ENCODE measurements around the gene EYS. TPM values are rescaled to one million over a fixed set of nuclear protein-coding genes. Genes with fewer than 3 reads are reported as not detected.

The EYS gene
- total RNA-seq, 1 experiment from 2014 or later: not detected

DNA sequence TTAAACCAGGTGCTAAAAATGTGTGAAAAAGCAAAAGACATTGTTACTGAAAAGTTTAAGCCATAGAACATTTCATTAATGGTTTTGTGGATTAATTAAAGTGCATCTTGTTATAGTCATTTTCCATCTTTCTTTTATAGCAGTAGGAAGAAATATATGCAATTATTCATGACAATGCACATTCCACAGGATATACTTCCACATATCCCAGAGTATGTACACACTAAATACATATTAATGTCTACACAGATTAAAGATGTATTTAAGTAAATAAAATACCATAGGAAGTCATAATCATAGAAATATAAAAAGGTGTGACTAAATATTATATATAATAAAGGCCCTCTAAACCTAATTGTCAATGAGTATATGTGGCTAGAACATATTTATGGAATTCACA is 1492.7 kb downstream of the EYS start:
- H3K4me3 ChIP-seq: no peak overlapping the region
- no peaks in the 10 kb centered on the region for H3K36me3 ChIP-seq
- H3K27me3 ChIP-seq: no peaks in the 10 kb centered on the region
- H3K27ac ChIP-seq: no peak overlapping the region
- no peaks in the 10 kb centered on the region for H3K9me3 ChIP-seq (replicated peaks)
- no peak for DNase-seq
- H3K4me1 ChIP-seq: no peaks in the 10 kb centered on the region

DNA sequence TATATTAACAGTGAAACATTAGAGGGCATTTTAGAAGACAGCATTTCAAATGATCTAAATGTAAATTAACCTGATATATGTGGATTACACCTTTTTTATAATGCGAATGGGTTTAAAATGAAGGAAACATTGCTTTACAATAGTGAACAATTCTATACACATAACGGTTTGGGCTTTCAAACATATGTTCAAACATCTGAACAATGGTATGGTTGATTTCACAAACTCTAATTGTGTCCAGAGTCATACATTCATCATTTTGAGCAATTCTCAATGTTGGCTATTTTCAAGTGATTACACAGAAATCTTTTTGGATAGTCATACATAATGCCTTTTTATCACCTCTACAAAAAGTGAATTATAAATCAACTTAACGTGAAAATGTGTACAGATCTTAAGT is 1493.3 kb downstream of the EYS start:
- no peaks in the 10 kb centered on the region for H3K4me1 ChIP-seq
- no peak for DNase-seq

DNA sequence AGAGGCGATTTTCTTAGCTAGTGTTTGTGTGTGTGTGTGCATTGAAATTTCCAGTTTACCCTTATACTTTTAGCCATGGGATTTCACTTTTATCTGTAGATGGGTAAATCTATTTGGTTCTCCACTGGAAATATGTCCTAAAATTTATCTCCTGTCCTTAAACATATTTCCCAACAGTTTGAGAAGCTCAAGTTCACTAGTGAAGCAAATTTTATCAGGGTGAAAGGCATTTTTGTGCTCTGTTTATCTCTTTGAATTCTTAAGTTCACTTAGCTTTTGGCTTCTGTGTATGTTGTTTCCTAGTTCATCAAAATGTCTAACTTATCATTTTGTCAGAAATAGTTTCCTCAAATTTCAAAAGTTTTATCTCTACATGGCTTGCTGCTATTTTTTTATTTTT is 1509.8 kb downstream of the EYS start:
- no peak overlapping the region for H3K27ac ChIP-seq
- no peaks in the 10 kb centered on the region for H3K4me1 ChIP-seq
- no peaks in the 10 kb centered on the region for H3K9me3 ChIP-seq (replicated peaks)
- H3K4me3 ChIP-seq: no peak overlapping the region
- DNase-seq: no peak
- no peaks in the 10 kb centered on the region for H3K27me3 ChIP-seq
- no peaks in the 10 kb centered on the region for H3K36me3 ChIP-seq

More for the DNA sequence above, 1493.3 kb downstream of the EYS start:
- Histone ChIP-seq H3K27me3 (no peaks in the 10 kb centered on the region), H3K9me3 (replicated peaks) (no peaks in the 10 kb centered on the region), H3K4me3 (no peak overlapping the region), H3K36me3 (no peaks in the 10 kb centered on the region), H3K27ac (no peak overlapping the region)

DNA sequence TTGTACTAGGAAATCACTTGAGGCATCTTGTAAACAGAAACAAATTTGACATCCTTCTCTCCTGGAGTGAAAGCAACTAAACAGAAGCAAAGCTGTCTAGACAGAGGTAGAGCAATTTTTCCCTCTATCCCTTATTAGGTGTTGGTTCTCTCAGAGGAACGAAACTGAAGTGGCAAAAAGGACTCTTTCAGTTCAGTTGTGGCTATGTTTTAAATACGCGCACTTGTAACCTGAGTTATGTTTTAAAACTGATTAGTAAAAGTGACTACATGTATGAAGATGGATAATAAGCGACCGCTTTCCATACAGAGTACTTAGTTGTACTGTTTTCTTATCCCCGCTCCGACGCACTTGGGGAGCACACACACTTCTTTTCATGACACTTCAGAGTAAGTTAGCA is 1520.4 kb downstream of the EYS start:
- Histone ChIP-seq H3K27me3 (no peaks in the 10 kb centered on the region), H3K4me1 (no peaks in the 10 kb centered on the region), H3K9me3 (replicated peaks) (no peaks in the 10 kb centered on the region), H3K4me3 (no peak overlapping the region), H3K36me3 (no peaks in the 10 kb centered on the region), H3K27ac (no peak overlapping the region)
- no peak for DNase-seq

DNA sequence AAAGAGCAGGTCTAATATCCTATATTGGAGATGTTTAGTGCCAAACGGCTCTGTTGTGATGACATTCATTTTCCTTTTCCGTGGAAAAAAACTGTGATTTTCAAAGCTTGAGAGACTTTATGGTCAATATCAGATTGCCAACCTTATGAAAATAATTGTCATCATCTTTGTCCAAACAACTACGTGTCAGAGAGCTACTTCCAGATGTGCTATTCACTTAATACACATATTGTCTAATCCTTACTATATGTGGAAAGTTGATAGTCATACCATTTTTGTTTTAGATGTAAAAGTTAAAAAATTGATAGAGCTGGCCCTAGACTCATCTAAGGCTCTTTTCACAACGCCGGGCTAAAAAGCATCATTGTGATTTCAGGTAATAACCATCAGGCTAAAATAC is 1521.4 kb downstream of the EYS start:
- no peaks in the 10 kb centered on the region for H3K36me3 ChIP-seq
- DNase-seq: no peak
- H3K4me3 ChIP-seq: no peak overlapping the region
- no peaks in the 10 kb centered on the region for H3K4me1 ChIP-seq
- no peaks in the 10 kb centered on the region for H3K9me3 ChIP-seq (replicated peaks)
- no peak overlapping the region for H3K27ac ChIP-seq
- no peaks in the 10 kb centered on the region for H3K27me3 ChIP-seq

DNA sequence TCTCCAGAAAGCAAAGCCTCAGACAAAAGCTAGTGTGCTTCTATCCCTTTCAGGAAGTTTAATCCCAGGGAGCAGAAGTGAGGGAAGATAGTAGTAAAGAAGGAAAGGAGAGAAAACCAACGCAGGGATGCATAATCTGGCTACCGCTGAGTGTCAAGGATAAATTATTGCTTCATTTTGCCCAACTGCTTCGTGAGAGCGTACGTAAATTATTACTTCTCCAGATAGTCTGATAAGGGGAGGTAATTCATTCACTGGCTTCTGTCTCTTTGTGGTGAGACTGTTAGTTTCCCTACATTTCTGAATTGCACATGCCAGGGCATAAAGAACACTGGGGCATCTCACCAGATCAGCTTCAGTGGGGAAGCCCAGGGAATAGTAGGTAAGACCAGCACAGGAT is 1531.7 kb downstream of the EYS start:
- no peaks in the 10 kb centered on the region for H3K27me3 ChIP-seq
- no peak for DNase-seq
- H3K4me3 ChIP-seq: no peak overlapping the region
- H3K27ac ChIP-seq: no peak overlapping the region
- no peaks in the 10 kb centered on the region for H3K4me1 ChIP-seq
- H3K36me3 ChIP-seq: no peaks in the 10 kb centered on the region
- H3K9me3 ChIP-seq (replicated peaks): no peaks in the 10 kb centered on the region

DNA sequence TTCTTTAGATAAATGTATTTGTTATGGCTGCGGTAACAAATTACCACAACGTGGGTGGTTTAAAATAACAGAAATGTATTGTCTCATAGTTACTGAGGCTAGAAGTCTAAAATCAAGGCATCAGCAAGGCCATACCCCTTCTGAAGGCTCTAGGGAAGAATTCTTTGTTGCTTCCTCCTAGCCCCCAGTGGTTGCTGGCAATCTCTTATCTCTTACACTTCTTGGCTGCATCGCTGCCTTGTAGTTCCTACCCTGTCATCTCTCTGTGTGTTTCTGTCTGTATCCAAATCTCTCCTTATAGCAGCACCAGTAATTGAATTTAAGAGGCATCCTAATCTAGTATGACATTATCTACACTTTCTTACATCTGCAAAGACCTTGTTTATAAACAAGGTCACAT is 1536.7 kb downstream of the EYS start:
- Histone ChIP-seq H3K27me3 (no peaks in the 10 kb centered on the region), H3K4me3 (no peak overlapping the region), H3K9me3 (replicated peaks) (no peaks in the 10 kb centered on the region), H3K36me3 (no peaks in the 10 kb centered on the region), H3K4me1 (no peaks in the 10 kb centered on the region), H3K27ac (no peak overlapping the region)
- DNase-seq: no peak

DNA sequence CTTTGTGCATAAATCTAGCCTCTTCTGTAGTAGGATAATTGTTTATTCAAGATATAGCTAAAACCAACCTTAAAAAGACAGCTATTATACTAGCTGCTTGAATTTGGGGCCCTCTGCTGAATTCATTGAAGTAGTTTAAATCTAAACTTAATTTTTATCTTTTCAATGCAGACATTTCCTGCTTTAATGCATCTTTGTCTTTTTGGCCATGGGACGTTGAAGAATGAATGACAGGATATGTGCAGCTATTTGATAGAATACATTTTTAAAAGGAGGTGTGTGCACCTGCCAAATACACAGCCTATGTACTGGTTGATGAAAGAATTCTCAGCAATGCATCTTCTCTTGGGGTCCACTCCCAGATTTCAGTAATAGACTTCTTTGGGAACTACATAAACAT is 1546.5 kb downstream of the EYS start:
- Histone ChIP-seq H3K27me3 (no peaks in the 10 kb centered on the region), H3K4me1 (no peaks in the 10 kb centered on the region), H3K36me3 (no peaks in the 10 kb centered on the region), H3K4me3 (no peak overlapping the region), H3K27ac (no peak overlapping the region), H3K9me3 (replicated peaks) (no peaks in the 10 kb centered on the region)
- no peak for DNase-seq

DNA sequence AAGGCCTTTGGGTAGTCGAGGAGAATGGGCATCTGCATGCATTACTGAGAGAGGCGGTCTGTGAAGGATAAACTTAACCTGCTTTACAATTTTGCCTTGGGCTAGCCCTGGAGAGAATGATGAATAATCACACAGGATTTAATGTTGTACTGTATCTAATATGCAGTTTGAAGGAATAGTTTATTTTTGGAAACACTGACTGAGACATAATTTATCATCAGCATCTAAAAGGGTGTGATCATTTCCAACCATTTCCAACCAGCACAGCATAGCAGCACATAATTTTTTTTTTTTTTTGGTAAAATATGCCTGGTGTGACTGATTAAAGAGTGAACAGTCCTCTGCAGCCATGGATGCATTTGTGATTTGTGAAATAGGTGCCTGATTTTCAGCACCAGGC is 1552.0 kb downstream of the EYS start:
- no peaks in the 10 kb centered on the region for H3K36me3 ChIP-seq
- no peak for DNase-seq

DNA sequence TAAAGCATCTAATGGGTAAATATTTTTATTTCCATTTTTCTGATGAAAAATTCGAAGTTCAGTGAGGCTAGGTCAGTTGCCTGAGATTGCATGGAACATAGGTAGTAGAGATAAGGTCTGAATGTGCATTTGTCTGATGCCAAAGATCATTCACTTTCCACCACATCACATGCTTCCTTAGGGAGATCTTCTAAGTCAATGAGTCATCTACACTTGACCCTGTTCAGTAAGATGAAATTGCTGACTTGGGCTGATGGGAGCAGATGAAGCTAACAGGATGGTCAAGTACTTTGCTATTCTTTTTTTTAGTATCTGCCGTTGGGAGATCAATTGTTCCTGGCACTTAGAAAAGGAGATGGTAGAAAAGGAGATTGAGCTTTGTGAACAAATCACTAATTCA is 1560.2 kb downstream of the EYS start:
- Histone ChIP-seq H3K9me3 (replicated peaks) (no peaks in the 10 kb centered on the region), H3K4me1 (no peaks in the 10 kb centered on the region), H3K27me3 (no peaks in the 10 kb centered on the region), H3K36me3 (peaks cover 3% of the 10 kb centered on the region; the same call in 1 of the 2 replicates), H3K27ac (no peak overlapping the region), H3K4me3 (no peak overlapping the region)
- no peak for DNase-seq

More for the DNA sequence above, 1552.0 kb downstream of the EYS start:
- H3K27ac ChIP-seq: no peak overlapping the region
- no peaks in the 10 kb centered on the region for H3K4me1 ChIP-seq
- no peaks in the 10 kb centered on the region for H3K9me3 ChIP-seq (replicated peaks)
- H3K27me3 ChIP-seq: no peaks in the 10 kb centered on the region
- H3K4me3 ChIP-seq: no peak overlapping the region

DNA sequence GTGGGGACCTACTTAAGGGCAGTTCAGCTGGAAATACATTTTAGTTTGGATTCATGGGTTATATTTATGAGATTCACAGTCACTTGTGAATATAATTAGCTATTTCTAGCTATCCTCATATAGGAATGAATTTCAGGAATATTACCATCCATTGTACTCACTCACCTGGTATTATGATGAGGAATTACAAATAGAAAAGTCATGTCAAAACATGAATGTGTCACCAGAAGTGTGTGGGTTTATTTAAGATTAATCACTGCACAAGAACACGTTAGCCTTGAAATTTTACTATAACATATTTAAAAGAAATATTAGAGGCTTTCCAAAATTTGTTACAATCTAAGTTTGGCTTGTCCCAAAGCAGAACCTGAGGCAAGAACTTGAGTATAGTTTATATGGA is 1560.9 kb downstream of the EYS start:
- DNase-seq: no peak
- H3K4me1 ChIP-seq: no peaks in the 10 kb centered on the region
- no peaks in the 10 kb centered on the region for H3K9me3 ChIP-seq (replicated peaks)
- peaks cover 3% of the 10 kb centered on the region; the same call in 1 of the 2 replicates for H3K36me3 ChIP-seq
- no peaks in the 10 kb centered on the region for H3K27me3 ChIP-seq
- no peak overlapping the region for H3K27ac ChIP-seq
- no peak overlapping the region for H3K4me3 ChIP-seq

DNA sequence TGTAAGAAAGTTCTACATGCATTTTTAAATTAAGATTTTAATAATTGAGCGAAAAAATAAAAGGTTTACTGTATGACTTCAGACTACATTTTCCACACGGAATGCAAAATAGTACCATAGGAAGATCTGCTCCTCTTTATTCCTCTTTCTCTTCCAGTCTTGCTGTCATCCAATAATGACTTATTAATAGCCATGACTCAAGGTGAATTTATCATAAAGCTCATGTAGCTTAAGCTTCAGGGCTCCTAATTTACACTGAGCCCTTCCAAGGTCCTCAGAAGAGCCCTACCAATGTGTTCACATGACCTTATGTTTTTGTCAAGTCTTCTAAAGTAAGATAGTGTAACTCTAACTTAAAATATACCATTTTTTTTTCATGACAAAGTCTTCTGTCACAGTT is 1561.4 kb downstream of the EYS start:
- Histone ChIP-seq H3K9me3 (replicated peaks) (no peaks in the 10 kb centered on the region), H3K4me3 (no peak overlapping the region), H3K27me3 (no peaks in the 10 kb centered on the region), H3K27ac (no peak overlapping the region), H3K36me3 (peaks cover 3% of the 10 kb centered on the region; the same call in 1 of the 2 replicates), H3K4me1 (no peaks in the 10 kb centered on the region)
- DNase-seq: no peak

DNA sequence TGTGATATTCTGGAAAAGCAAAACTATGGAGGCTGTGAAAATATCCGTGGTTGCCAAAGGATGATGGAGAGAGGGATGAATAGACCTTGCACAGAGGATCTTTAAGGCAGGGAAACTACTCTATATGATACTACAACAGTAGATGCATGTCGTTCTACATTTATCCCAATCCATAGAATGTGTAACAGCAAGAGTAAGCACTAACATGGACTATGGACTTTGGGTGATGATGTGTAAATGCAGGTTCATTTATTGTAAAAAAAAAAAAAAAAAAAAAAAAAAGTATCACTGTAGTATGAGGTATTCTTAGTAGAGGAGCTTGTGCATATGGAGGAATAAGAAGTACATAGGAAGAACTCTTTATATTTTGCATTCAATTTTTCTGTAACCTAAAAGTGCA is 1563.9 kb downstream of the EYS start:
- no peaks in the 10 kb centered on the region for H3K27me3 ChIP-seq
- H3K27ac ChIP-seq: no peak overlapping the region
- no peaks in the 10 kb centered on the region for H3K4me1 ChIP-seq
- H3K36me3 ChIP-seq: peaks cover 3% of the 10 kb centered on the region; the same call in 1 of the 2 replicates
- H3K9me3 ChIP-seq (replicated peaks): no peaks in the 10 kb centered on the region
- H3K4me3 ChIP-seq: no peak overlapping the region
- DNase-seq: no peak

DNA sequence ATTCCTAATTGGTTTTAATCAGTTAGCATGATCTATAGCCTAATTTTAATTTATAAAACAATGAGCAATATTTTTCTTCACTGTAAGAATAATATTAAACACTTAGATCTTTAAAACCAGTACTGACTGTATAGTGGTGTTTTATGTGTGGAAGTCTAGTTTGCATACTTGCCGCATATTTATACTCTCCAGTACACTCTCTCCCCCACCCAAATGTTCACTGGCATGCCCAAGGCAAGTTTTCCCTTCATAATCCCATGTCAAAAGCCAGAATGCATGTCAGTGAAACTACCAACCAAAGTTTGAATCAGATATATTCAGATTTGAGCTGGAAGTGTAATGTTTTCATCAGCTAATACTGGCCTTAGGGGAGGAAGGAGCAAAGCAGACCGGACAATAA is 1565.3 kb downstream of the EYS start:
- Histone ChIP-seq H3K4me3 (no peak overlapping the region), H3K27ac (no peak overlapping the region), H3K36me3 (peaks cover 3% of the 10 kb centered on the region; the same call in 1 of the 2 replicates), H3K4me1 (no peaks in the 10 kb centered on the region), H3K27me3 (no peaks in the 10 kb centered on the region), H3K9me3 (replicated peaks) (no peaks in the 10 kb centered on the region)
- no peak for DNase-seq

DNA sequence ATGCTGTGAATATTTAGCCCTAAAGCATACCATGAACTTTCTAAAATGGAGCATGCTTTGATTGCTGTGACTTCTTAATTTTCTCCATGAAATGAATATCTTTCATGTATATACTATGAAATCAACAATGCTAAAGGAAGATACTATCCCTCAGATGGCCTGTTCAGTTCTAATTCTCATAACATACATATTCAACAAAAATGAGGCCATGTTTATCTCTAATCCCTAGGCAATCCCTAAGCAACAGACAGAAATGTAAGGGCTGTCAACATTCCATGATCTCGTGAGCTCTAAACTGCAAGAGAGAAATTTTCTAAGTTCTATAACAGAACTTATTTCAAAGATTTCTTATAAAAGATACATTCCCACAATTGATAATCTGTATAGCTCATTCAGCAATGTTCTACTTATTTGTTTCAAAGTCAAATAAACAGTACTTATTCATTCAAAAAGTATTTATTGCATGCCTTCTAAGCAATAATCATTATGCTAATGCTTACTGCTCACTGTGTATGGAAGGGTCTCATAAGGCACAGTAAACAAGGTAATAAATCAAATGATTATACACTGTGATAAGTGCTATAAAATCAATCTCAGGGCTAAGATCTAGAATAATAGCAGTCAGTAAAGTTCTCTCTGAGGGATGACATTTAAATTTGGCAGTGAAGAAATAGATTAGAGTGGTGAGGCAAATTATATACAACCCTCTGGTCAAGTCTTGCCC is 1578.6 kb downstream of the EYS start:
- DNase-seq: no peak
- H3K36me3 ChIP-seq: no peaks in the 10 kb centered on the region
- H3K9me3 ChIP-seq (replicated peaks): no peaks in the 10 kb centered on the region
- no peak overlapping the region for H3K27ac ChIP-seq
- H3K4me1 ChIP-seq: no peaks in the 10 kb centered on the region
- H3K4me3 ChIP-seq: no peak overlapping the region
- no peaks in the 10 kb centered on the region for H3K27me3 ChIP-seq

Data from SJCRH30 (cell line).